Endothelial cell of umbilical vein (primary cell): ENCODE results near the gene ABCA7. TPM values are rescaled to one million over a fixed set of nuclear protein-coding genes. Genes with fewer than 3 reads are reported as not detected.

Experiments
- BruUV-seq: library from RNA; stranded (reverse); fragments of 400-500 nt; replicated peaks from 2 replicates; lab custom pipeline; 2021; lab: Mats Ljungman, UMichigan
- CTCF ChIA-PET: fragments of 300-600, 350-600 bp; sonication (Branson Sonifier 250); formaldehyde crosslinking; loops from one replicate; lab custom pipeline; 2021; ENCODE audit warnings: antibody characterized with exemption, inconsistent platforms; lab: Charles Lee
- POLR2A ChIA-PET: fragments of 300-600, 350-600 bp; sonication (Branson Sonifier 250); formaldehyde crosslinking; loops from one replicate; lab custom pipeline; 2021; ENCODE audit warnings: antibody characterized with exemption, inconsistent platforms; lab: Charles Lee
- DNase-seq: peaks from one replicate; pipeline ENCODE4 v3.0.0-alpha.2; 2011; ENCODE audit warnings: low read depth, low spot score
- FAIRE-seq: peaks from 2 replicates; lab custom pipeline; 2011; peaks lifted over from hg19 to GRCh38; lab: Jason Lieb, UNC
- H2AFZ ChIP-seq: 2 replicates; pipeline ENCODE4 v1.6.0; 2012; ENCODE audit warnings: low read depth, low read length, control low read depth, inconsistent platforms
- H3K27ac ChIP-seq: 2 replicates; pipeline ENCODE4 v1.5.1; 2011; ENCODE audit warnings: low read depth, mild to moderate bottlenecking, control low read depth, low read length, moderate library complexity; ENCODE audit not compliant: insufficient read depth
- H3K27me3 ChIP-seq, 2 experiments: 2 replicates each; pipeline versions ENCODE4 v1.6.0 to v1.6.1; 2011; ENCODE audit warnings: low read length in 2 of 2, mixed read lengths in 1 of 2; ENCODE audit not compliant: control insufficient read depth in 2 of 2, insufficient read depth in 2 of 2
- H3K36me3 ChIP-seq, 2 experiments: 2 replicates in 1 of 2; 3 replicates in 1 of 2; pipeline ENCODE4 v1.5.1; 2011; ENCODE audit warnings: low read length in 2 of 2, mild to moderate bottlenecking in 1 of 2, moderate library complexity in 1 of 2; ENCODE audit not compliant: control insufficient read depth in 2 of 2, insufficient read depth in 2 of 2; ENCODE audit errors: extremely low read depth in 1 of 2
- H3K4me1 ChIP-seq: 3 replicates; pipeline ENCODE4 v1.5.1; 2011; ENCODE audit warnings: mild to moderate bottlenecking, low read length; ENCODE audit not compliant: control insufficient read depth, insufficient read depth; ENCODE audit errors: extremely low read depth
- H3K4me2 ChIP-seq: 2 replicates; pipeline ENCODE4 v1.6.1; 2011; ENCODE audit warnings: low read length, control low read depth, mixed read lengths; ENCODE audit not compliant: insufficient read depth
- H3K4me3 ChIP-seq, 3 experiments: fragments of 200-600 bp in 1 of 3; sonication (generic), shearing (Covaris generic) in 1 of 3; replicated peaks in 1 of 3; 2 replicates each; pipeline ENCODE4 v1.5.1; 2011 to 2016; ENCODE audit warnings: control low read depth in 3 of 3, low read length in 3 of 3, mild to moderate bottlenecking in 2 of 3, inconsistent platforms in 1 of 3, low read depth in 1 of 3, moderate library complexity in 1 of 3; ENCODE audit not compliant: insufficient read depth in 1 of 3
- H3K79me2 ChIP-seq: 2 replicates; pipeline ENCODE4 v1.6.0; 2012; ENCODE audit warnings: low read length, inconsistent platforms; ENCODE audit not compliant: control insufficient read depth, insufficient read depth
- H3K9ac ChIP-seq: replicated peaks from 2 replicates; pipeline ENCODE3; 2011; ENCODE audit warnings: low read length, control low read depth; ENCODE audit not compliant: insufficient read depth; ENCODE audit errors: extremely low read depth
- H3K9me1 ChIP-seq: replicated peaks from 3 replicates; pipeline ENCODE4 v1.6.0; 2011; ENCODE audit warnings: mild to moderate bottlenecking, low read length; ENCODE audit not compliant: control insufficient read depth, insufficient read depth; ENCODE audit errors: extremely low read depth
- H3K9me3 ChIP-seq: replicated peaks from 2 replicates; pipeline ENCODE4 v1.5.1; 2012; ENCODE audit warnings: low read length, inconsistent platforms; ENCODE audit not compliant: control insufficient read depth, insufficient read depth
- H4K20me1 ChIP-seq: replicated peaks from 2 replicates; pipeline ENCODE3; 2011; ENCODE audit warnings: mild to moderate bottlenecking, low read length; ENCODE audit not compliant: control insufficient read depth, insufficient read depth; ENCODE audit errors: extremely low read depth
- CTCF ChIP-seq, 2 donors: IDR thresholded peaks; 1 replicate in 1 of 2; 2 replicates in 1 of 2; pipeline ENCODE4 v1.5.1; 2011; ENCODE audit warnings: low read length in 2 of 2, mild to moderate bottlenecking in 2 of 2, moderate library complexity in 2 of 2, control low read depth in 1 of 2, inconsistent platforms in 1 of 2, low read depth in 1 of 2; ENCODE audit not compliant: insufficient read depth in 1 of 2; ENCODE audit errors: extremely low read depth in 1 of 2
- EZH2 ChIP-seq: IDR thresholded peaks from 2 replicates; pipeline ENCODE4 v1.6.1; 2012; ENCODE audit warnings: borderline replicate concordance, low read depth, mild to moderate bottlenecking, moderate library complexity, low read length, inconsistent platforms; ENCODE audit not compliant: severe bottlenecking
- FOS ChIP-seq: IDR thresholded peaks from 2 replicates; pipeline ENCODE4 v1.6.1; 2011; ENCODE audit warnings: mild to moderate bottlenecking, low read length, moderate library complexity, borderline replicate concordance; ENCODE audit not compliant: insufficient read depth
- GATA2 ChIP-seq: IDR thresholded peaks from 2 replicates; pipeline ENCODE4 v1.7.0; 2011; ENCODE audit warnings: low read depth, mild to moderate bottlenecking, moderate library complexity, mixed read lengths, low read length; ENCODE audit not compliant: insufficient read length, insufficient read depth
- JUN ChIP-seq: IDR thresholded peaks from 2 replicates; pipeline ENCODE4 v1.6.1; 2011; ENCODE audit warnings: borderline replicate concordance, low read depth; ENCODE audit not compliant: insufficient read length, insufficient read depth
- MYC ChIP-seq: IDR thresholded peaks from one replicate; pipeline ENCODE4 v1.6.1; 2011; ENCODE audit warnings: mild to moderate bottlenecking, low read depth, low read length
- POLR2A ChIP-seq: IDR thresholded peaks from 2 replicates; pipeline ENCODE4 v1.6.1; 2012; ENCODE audit warnings: low read depth, mild to moderate bottlenecking, control low read depth, low read length
- POLR2AphosphoS5 ChIP-seq: IDR thresholded peaks from 2 replicates; pipeline ENCODE4 v1.6.1; 2012; ENCODE audit warnings: low read depth, mild to moderate bottlenecking, control low read depth, low read length, moderate library complexity; ENCODE audit not compliant: insufficient read depth
- dilution Hi-C: fragments of 300-500 bp; cut with MboI; formaldehyde crosslinking; loops from one replicate; pipeline ENCODE4 v1.15.0; 2019; ENCODE audit warnings: low sequenced_read_pairs; ENCODE audit not compliant: extremely low pct_ligation_motif_present
- intact Hi-C: fragments of 100-400 bp; cut with micrococcal nuclease; formaldehyde crosslinking; loops from one replicate; pipeline ENCODE4 v1.10.0; 2022
- polyA plus RNA-seq, 4 experiments: library from polyadenylated mRNA; depleted of rRNA in 3 of 4; stranded (reverse) in 3 of 4; unstranded in 1 of 4; fragments of >200 nt; gene quantifications; 2 replicates each; pipeline versions ENCODE4 v1.2.1 to v1.2.3, GENCODE V29; 2011 to 2012; ENCODE audit warnings: missing spikeins in 1 of 4
- total RNA-seq: library from RNA; stranded (reverse); gene quantifications from 2 replicates; pipeline ENCODE4 v1.2.3, GENCODE V29; 2021
- TF ChIP-seq, protein P1 (sequence below): IDR thresholded peaks from 2 replicates; pipeline ENCODE4 v1.6.1; 2011; ENCODE audit not compliant: insufficient read depth, insufficient read length

The ABCA7 gene
- total and polyA plus RNA-seq, 2 donors (not counting 3 experiments of a cell fraction or from before 2014, with no cell fraction given): 5.7 to 9.8 TPM

DNA sequence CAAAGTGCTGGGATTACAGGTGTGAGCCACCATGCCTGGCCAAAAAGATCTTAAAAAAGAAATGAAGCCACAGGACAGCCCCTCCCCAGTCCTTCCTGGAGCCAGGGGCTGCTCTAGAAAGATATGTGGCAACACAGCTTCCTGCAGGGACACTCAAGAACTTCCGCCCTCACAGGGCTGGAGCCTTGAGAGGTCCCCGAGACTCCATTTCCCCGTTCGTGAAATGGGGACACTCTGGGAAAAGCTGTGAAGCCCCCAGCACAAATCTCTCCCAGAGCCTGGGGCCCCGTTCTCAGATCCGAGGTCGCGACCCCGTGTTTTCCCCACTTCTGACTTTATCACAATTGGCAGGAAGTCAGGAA is 61.4 kb downstream of the ABCA7 start:
- dilution Hi-C loops (no loop called here), intact Hi-C loops (loop anchor here (1.0 to 10.0 kb wide), 2 partner anchors 104 to 167 kb away; partner anchors contain the start of gene STK11)
- FAIRE-seq: no peak
- H3K4me3 ChIP-seq: peak overlapping the region in 1 of 3 experiments; percentile 24
- peaks cover under 1 to 6% of the 10 kb centered on the region in 2 experiments for H3K36me3 ChIP-seq
- POLR2A ChIA-PET: interaction anchor here (0.6 to 1.2 kb wide), 3 partner anchors 23 to 168 kb away, joined by 3 read pairs; partner anchors contain the start of gene CIRBP
- CTCF ChIA-PET: interaction anchor here (0.8 to 1.9 kb wide), 3 partner anchors 12 to 143 kb away, joined by 4 to 10 read pairs (median 6); no protein-coding TSS in a partner anchor
- no peaks in the 10 kb centered on the region for H3K9me1 ChIP-seq
- no TSS peak for BruUV-seq
- H3K9ac ChIP-seq: peak overlapping the region; percentile 47
- TF ChIP-seq FOS (no peak), JUN (no peak), CTCF (IDR thresholded peaks at IDR 0.05; ENCODE audit: extremely low read depth in 1 of 2, insufficient read depth in 1 of 2, low read depth in 1 of 2, low read length in 2 of 2) (no peak), MYC (no peak), POLR2AphosphoS5 (no peak), GATA2 (no peak), EZH2 (no peak), POLR2A (no peak)
- TF ChIP-seq, protein P1, sequence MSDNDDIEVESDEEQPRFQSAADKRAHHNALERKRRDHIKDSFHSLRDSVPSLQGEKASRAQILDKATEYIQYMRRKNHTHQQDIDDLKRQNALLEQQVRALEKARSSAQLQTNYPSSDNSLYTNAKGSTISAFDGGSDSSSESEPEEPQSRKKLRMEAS: no peak
- no peak for DNase-seq
- H4K20me1 ChIP-seq: no peaks in the 10 kb centered on the region
- no peaks in the 10 kb centered on the region for H3K27me3 ChIP-seq
- peaks cover 31% of the 10 kb centered on the region for H3K4me1 ChIP-seq
- peak overlapping the region; percentile 93 for H3K27ac ChIP-seq
- peaks cover 2% of the 10 kb centered on the region for H3K9me3 ChIP-seq
- peaks cover 13% of the 10 kb centered on the region for H3K79me2 ChIP-seq
- no peak overlapping the region for H2AFZ ChIP-seq
- H3K4me2 ChIP-seq: peak overlapping the region; percentile 58
